B cell (primary cell): ENCODE data around the gene ZNF75A. TPM values are rescaled to one million over a fixed set of nuclear protein-coding genes. Genes with fewer than 3 reads are reported as not detected.

Experiments used
- ATAC-seq: fragments of 200-7000 bp; cut with Tn5 transposase; one replicate; pipeline ENCODE4 v1.10.0; 2021; ENCODE audit warnings: low read depth, mild to moderate bottlenecking, moderate number of reproducible peaks, moderate library complexity
- CTCF ChIA-PET: fragments of 350-600 bp; sonication (Branson Sonifier 250); formaldehyde crosslinking; loops from one replicate; lab custom pipeline; 2021; ENCODE audit warnings: antibody characterized with exemption, inconsistent platforms; lab: Charles Lee
- POLR2A ChIA-PET: fragments of 350-600 bp; sonication (Branson Sonifier 250); formaldehyde crosslinking; loops from one replicate; lab custom pipeline; 2021; ENCODE audit warnings: antibody characterized with exemption; lab: Charles Lee
- DNase-seq: peaks from one replicate; pipeline ENCODE4 v3.0.0; 2013
- H2AFZ ChIP-seq: 2 replicates; pipeline ENCODE4 v1.6.1; 2012; ENCODE audit warnings: mild to moderate bottlenecking, low read depth, low read length; ENCODE audit not compliant: insufficient read depth, poor library complexity, severe bottlenecking
- H3K27ac ChIP-seq, 2 donors: 1 replicate in 1 of 2; 2 replicates in 1 of 2; pipeline ENCODE4 v1.5.1; 2012 to 2013; ENCODE audit warnings: low read length in 2 of 2, mild to moderate bottlenecking in 2 of 2, moderate library complexity in 1 of 2
- H3K27me3 ChIP-seq, 4 experiments: fragments of 200-600 bp in 1 of 4; sonication (generic) in 1 of 4; replicated peaks in 1 of 4; 1 replicate in 2 of 4; 2 replicates in 2 of 4; pipeline versions ENCODE4 v1.6.1 to v1.7.0; 2013 to 2016; ENCODE audit warnings: low read length in 3 of 4, mild to moderate bottlenecking in 2 of 4, mixed read lengths in 1 of 4, moderate library complexity in 1 of 4; ENCODE audit not compliant: insufficient read depth in 4 of 4, control insufficient read depth in 3 of 4; ENCODE audit errors: control extremely low read depth in 1 of 4
- H3K36me3 ChIP-seq, 2 experiments: replicated peaks in 1 of 2; 1 replicate in 1 of 2; 2 replicates in 1 of 2; pipeline versions ENCODE4 v1.6.1 to v1.7.1; 2013; ENCODE audit warnings: low read length in 1 of 2; ENCODE audit not compliant: insufficient read depth in 2 of 2, control insufficient read depth in 1 of 2; ENCODE audit errors: control extremely low read depth in 1 of 2, extremely low read depth in 1 of 2
- H3K4me1 ChIP-seq, 2 donors: fragments of 200-600 bp in 1 of 2; sonication (generic) in 1 of 2; 1 replicate in 1 of 2; 2 replicates in 1 of 2; pipeline versions ENCODE4 v1.5.1 to v1.6.1; 2013 to 2017; ENCODE audit warnings: low read length in 2 of 2; ENCODE audit not compliant: control insufficient read depth in 2 of 2, insufficient read depth in 2 of 2
- H3K4me2 ChIP-seq: replicated peaks from 2 replicates; pipeline ENCODE3; 2012; ENCODE audit warnings: mild to moderate bottlenecking, low read depth, low read length; ENCODE audit not compliant: poor library complexity, severe bottlenecking
- H3K4me3 ChIP-seq, 5 experiments: fragments of 200-600 bp in 1 of 5; sonication (generic) in 1 of 5; 1 replicate in 3 of 5; 2 replicates in 2 of 5; pipeline versions ENCODE4 v1.5.1 to v1.7.0; 2011 to 2016; ENCODE audit warnings: low read length in 4 of 5, mild to moderate bottlenecking in 4 of 5, low read depth in 2 of 5, control low read depth in 1 of 5, moderate library complexity in 1 of 5; ENCODE audit not compliant: insufficient read depth in 1 of 5; ENCODE audit errors: control extremely low read depth in 1 of 5, extremely low read depth in 1 of 5
- H3K79me2 ChIP-seq: fragments of 200-600 bp; sonication (generic); one replicate; pipeline ENCODE4 v1.6.0; 2016; ENCODE audit warnings: low read length; ENCODE audit not compliant: control insufficient read depth, insufficient read depth
- H3K9ac ChIP-seq: fragments of 200-600 bp; sonication (generic); 2 replicates; pipeline ENCODE4 v1.6.1; 2017; ENCODE audit warnings: mild to moderate bottlenecking, low read length, moderate library complexity
- H3K9me3 ChIP-seq, 3 donors: one replicate each; pipeline versions ENCODE4 v1.6.1 to v1.7.1; 2013; ENCODE audit warnings: low read length in 2 of 3; ENCODE audit not compliant: control insufficient read depth in 2 of 3, insufficient read depth in 1 of 3; ENCODE audit errors: control extremely low read depth in 1 of 3
- H4K20me1 ChIP-seq: 2 replicates; pipeline ENCODE4 v1.6.0; 2012; ENCODE audit warnings: mild to moderate bottlenecking, low read length; ENCODE audit not compliant: insufficient read depth, control insufficient read depth, poor library complexity, severe bottlenecking
- H3K27ac Mint-ChIP-seq: one replicate; pipeline ENCODE4 v1.8.0; 2021; ENCODE audit warnings: mixed read lengths
- H3K27me3 Mint-ChIP-seq: one replicate; pipeline ENCODE4 v1.8.0; 2021; ENCODE audit warnings: mixed read lengths
- H3K4me1 Mint-ChIP-seq: one replicate; pipeline ENCODE4 v1.8.0; 2021; ENCODE audit warnings: mixed read lengths
- H3K4me3 Mint-ChIP-seq: one replicate; pipeline ENCODE4 v1.8.0; 2021; ENCODE audit warnings: mixed read lengths
- H3K9me3 Mint-ChIP-seq: one replicate; pipeline ENCODE4 v1.8.0; 2022; ENCODE audit warnings: mixed read lengths; ENCODE audit not compliant: insufficient read depth
- EZH2 ChIP-seq: IDR thresholded peaks from 2 replicates; pipeline ENCODE4 v1.6.1; 2012; ENCODE audit warnings: borderline replicate concordance, low read depth, mild to moderate bottlenecking, moderate library complexity, low read length; ENCODE audit not compliant: insufficient read depth, poor library complexity, severe bottlenecking
- WGBS: methylation state at CpG from one replicate; pipeline ENCODE4 v1.1.5; 2013; ENCODE audit warnings: missing lambda C conversion rate; ENCODE audit not compliant: insufficient coverage; 5-methylcytosine and 5-hydroxymethylcytosine counted together
- intact Hi-C: fragments of 100-400 bp; cut with micrococcal nuclease; formaldehyde crosslinking; loops from one replicate; pipeline ENCODE4 v1.10.0; 2022
- polyA plus RNA-seq: library from polyadenylated mRNA; depleted of rRNA; stranded (reverse); fragments of >200 nt; gene quantifications from 2 replicates; pipeline ENCODE4 v1.2.3, GENCODE V29; 2012
- total RNA-seq, 2 donors: library from RNA; stranded (reverse); fragments of 120-200 nt in 1 of 2; gene quantifications; 1 replicate in 1 of 2; 2 replicates in 1 of 2; pipeline versions ENCODE4 v1.2.3 to v1.2.4, GENCODE V29; 2013 to 2022
- TF ChIP-seq, protein P1 (sequence below): fragments of 200-600 bp; IDR thresholded peaks from one replicate; pipeline ENCODE4 v1.8.0; 2022; ENCODE audit warnings: antibody characterized with exemption, mild to moderate bottlenecking

ZNF75A gene
- total and polyA plus RNA-seq, 2 donors (not counting 1 experiment from before 2014, with no cell fraction given): 31.4 to 111 TPM

DNA sequence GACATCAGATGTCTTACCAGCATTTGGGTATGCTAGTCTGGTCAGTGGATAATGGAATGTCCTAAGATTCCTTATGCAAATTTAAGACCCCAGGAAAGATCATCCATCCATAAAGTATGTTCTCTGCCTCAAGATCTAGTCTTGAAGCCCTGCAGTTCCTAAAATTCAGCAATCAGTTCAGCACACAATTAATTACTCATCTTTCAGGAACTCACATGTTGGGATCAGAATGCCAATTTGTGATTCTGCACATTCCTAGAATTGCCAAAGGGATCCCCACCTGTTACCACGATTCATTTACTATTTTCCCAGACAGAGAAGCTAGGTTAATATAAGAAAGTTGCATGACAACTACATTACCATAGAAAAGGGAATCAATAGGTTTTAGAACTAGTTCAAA, 53.6 kb downstream of the ZNF75A start:
- H3K9me3 ChIP-seq: peaks cover 5 to 18% (median 5%) of the 10 kb centered on the region in 3 donors
- no peak for ATAC-seq
- no peak overlapping the region for H3K4me3 ChIP-seq
- Mint-ChIP-seq H3K4me1 (no peaks in the 10 kb centered on the region), H3K9me3 (peaks cover 7% of the 10 kb centered on the region), H3K27me3 (peaks cover 24% of the 10 kb centered on the region), H3K4me3 (no peak overlapping the region), H3K27ac (no peak overlapping the region)
- H3K79me2 ChIP-seq: no peaks in the 10 kb centered on the region
- no peaks in the 10 kb centered on the region for H3K36me3 ChIP-seq
- ChIA-PET CTCF (no interaction called here), POLR2A (no interaction called here)
- no peak overlapping the region for H2AFZ ChIP-seq
- no peak overlapping the region for H3K27ac ChIP-seq
- H4K20me1 ChIP-seq: no peaks in the 10 kb centered on the region
- intact Hi-C loops: no loop called here
- DNase-seq: no peak
- H3K27me3 ChIP-seq: peaks cover 0 to 14% (median 3%) of the 10 kb centered on the region in 4 experiments
- H3K4me1 ChIP-seq: no peaks in the 10 kb centered on the region
- H3K9ac ChIP-seq: no peak overlapping the region
- H3K4me2 ChIP-seq: no peak overlapping the region
- WGBS: no CpG with 5 or more reads among the region's 1 CpG
- TF ChIP-seq, protein P1, sequence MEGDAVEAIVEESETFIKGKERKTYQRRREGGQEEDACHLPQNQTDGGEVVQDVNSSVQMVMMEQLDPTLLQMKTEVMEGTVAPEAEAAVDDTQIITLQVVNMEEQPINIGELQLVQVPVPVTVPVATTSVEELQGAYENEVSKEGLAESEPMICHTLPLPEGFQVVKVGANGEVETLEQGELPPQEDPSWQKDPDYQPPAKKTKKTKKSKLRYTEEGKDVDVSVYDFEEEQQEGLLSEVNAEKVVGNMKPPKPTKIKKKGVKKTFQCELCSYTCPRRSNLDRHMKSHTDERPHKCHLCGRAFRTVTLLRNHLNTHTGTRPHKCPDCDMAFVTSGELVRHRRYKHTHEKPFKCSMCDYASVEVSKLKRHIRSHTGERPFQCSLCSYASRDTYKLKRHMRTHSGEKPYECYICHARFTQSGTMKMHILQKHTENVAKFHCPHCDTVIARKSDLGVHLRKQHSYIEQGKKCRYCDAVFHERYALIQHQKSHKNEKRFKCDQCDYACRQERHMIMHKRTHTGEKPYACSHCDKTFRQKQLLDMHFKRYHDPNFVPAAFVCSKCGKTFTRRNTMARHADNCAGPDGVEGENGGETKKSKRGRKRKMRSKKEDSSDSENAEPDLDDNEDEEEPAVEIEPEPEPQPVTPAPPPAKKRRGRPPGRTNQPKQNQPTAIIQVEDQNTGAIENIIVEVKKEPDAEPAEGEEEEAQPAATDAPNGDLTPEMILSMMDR: no peak
- no peak for TF ChIP-seq EZH2

DNA sequence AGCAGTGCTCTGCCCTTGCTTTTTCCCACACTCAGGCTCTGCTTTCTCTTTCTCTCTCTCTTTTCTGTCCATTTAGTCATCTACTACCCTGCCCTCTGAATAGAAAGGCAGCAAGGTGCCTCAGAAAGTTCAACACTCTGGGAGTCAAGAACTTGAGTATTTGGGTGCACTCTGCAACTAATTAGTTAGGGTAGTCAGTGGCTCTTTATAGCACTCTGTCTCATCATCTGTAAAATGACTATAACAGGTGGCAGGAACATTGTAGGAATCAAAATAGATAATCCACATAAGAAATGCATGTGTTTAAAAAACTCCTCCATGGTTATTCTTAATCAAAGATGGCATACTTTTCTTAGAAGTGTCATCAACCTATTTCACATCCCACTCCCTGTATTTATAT, 57.6 kb downstream of the ZNF75A start:
- Mint-ChIP-seq H3K9me3 (peaks cover 4% of the 10 kb centered on the region), H3K4me1 (peaks cover 5% of the 10 kb centered on the region), H3K27ac (no peak overlapping the region), H3K4me3 (no peak overlapping the region), H3K27me3 (peaks cover 24% of the 10 kb centered on the region)
- Histone ChIP-seq H3K79me2 (no peaks in the 10 kb centered on the region), H3K9ac (no peak overlapping the region), H3K27me3 (peaks cover 0 to 14% (median 3%) of the 10 kb centered on the region in 4 experiments), H2AFZ (no peak overlapping the region), H3K27ac (no peak overlapping the region), H3K4me1 (peaks cover 6 to 15% of the 10 kb centered on the region in 2 donors), H3K4me2 (no peak overlapping the region), H3K9me3 (peaks cover 5 to 36% (median 24%) of the 10 kb centered on the region in 3 donors), H3K4me3 (no peak overlapping the region), H3K36me3 (no peaks in the 10 kb centered on the region), H4K20me1 (no peaks in the 10 kb centered on the region)
- ATAC-seq: no peak
- no peak for TF ChIP-seq EZH2
- TF ChIP-seq, protein P1: no peak
- DNase-seq: no peak
- intact Hi-C loops: no loop called here
- ChIA-PET CTCF (no interaction called here), POLR2A (no interaction called here)
